ENCODE results near the gene TMEM42.

Gene TMEM42

GRCh38 chr3:44874308-44874707 is 12.6 kb downstream of the TMEM42 start, which contains the start of gene TGM4:
Gene TGM4 (plus strand): TSS chr3:44874608. CDS start chr3:44874679, 71 bp downstream.
- DNase-seq, result no peak

GRCh38 chr3:44875596-44875995 is 13.9 kb downstream of the TMEM42 start:
- no peak for DNase-seq

GRCh38 chr3:44877333-44877732 is 15.6 kb downstream of the TMEM42 start:
- DNase-seq, result no peak

- no peak for DNase-seq
Measured at GRCh38 chr3:44880284-44880683, 18.6 kb downstream of the TMEM42 start.

- DNase-seq, result no peak
Measured at GRCh38 chr3:44883213-44883955, 21.7 kb downstream of the TMEM42 start.

GRCh38 chr3:44883999-44884431 is 22.3 kb downstream of the TMEM42 start:
- DNase-seq, result peak in 2 of 56 donors; percentile 2 to 19

- DNase-seq, result peak in 12 of 56 donors; percentile 5 to 55 (median 26)
Measured at GRCh38 chr3:44885618-44886017, 23.9 kb downstream of the TMEM42 start.

GRCh38 chr3:44886561-44886960 is 24.8 kb downstream of the TMEM42 start:
- DNase-seq, result no peak

- no peak for DNase-seq
Measured at GRCh38 chr3:44887101-44887500, 25.4 kb downstream of the TMEM42 start.

- no peak for DNase-seq
Measured at GRCh38 chr3:44890258-44890657, 28.5 kb downstream of the TMEM42 start.

GRCh38 chr3:44890852-44891251 is 29.1 kb downstream of the TMEM42 start:
- no peak for DNase-seq

GRCh38 chr3:44892689-44893088 is 31.0 kb downstream of the TMEM42 start:
- DNase-seq, result no peak

- DNase-seq, result no peak
Measured at GRCh38 chr3:44893097-44893496, 31.4 kb downstream of the TMEM42 start.

- no peak for DNase-seq
Measured at GRCh38 chr3:44894485-44894884, 32.8 kb downstream of the TMEM42 start.

GRCh38 chr3:44896440-44896839 is 34.7 kb downstream of the TMEM42 start:
- no peak for DNase-seq

GRCh38 chr3:44899683-44900367 is 38.1 kb downstream of the TMEM42 start:
- DNase-seq, result no peak

GRCh38 chr3:44902628-44903027 is 40.9 kb downstream of the TMEM42 start:
- DNase-seq, result no peak

GRCh38 chr3:44903314-44903713 is 41.6 kb downstream of the TMEM42 start:
- DNase-seq, result no peak

GRCh38 chr3:44903751-44904150 is 42.0 kb downstream of the TMEM42 start:
- no peak for DNase-seq

GRCh38 chr3:44905446-44906157 is 43.9 kb downstream of the TMEM42 start:
- DNase-seq, result no peak

- no peak for DNase-seq
Measured at GRCh38 chr3:44906997-44907396, 45.3 kb downstream of the TMEM42 start.

- DNase-seq, result no peak
Measured at GRCh38 chr3:44907612-44908011, 45.9 kb downstream of the TMEM42 start.
